A673 (cell line): Measurements from ENCODE around the gene ENHO. TPM values are rescaled to one million over a fixed set of nuclear protein-coding genes. Genes with fewer than 3 reads are reported as not detected.

ENCODE experiments used
- BruUV-seq: library from RNA; stranded (reverse); fragments of 400-500 nt; replicated peaks from 2 replicates; lab custom pipeline; 2021; lab: Mats Ljungman, UMichigan
- CTCF ChIA-PET: fragments of 300-600 bp; sonication (Branson Sonifier 250); formaldehyde crosslinking; loops from one replicate; lab custom pipeline; 2022; ENCODE audit warnings: antibody characterized with exemption; lab: Charles Lee
- POLR2A ChIA-PET: fragments of 300-600 bp; sonication (Branson Sonifier 250); formaldehyde crosslinking; loops from one replicate; lab custom pipeline; 2022; ENCODE audit warnings: antibody characterized with exemption; ENCODE audit not compliant: low non-redundant PET; lab: Charles Lee
- DNase-seq: peaks from one replicate; pipeline ENCODE4 v3.0.0-alpha.2; 2015; ENCODE audit warnings: low spot score
- H3K27ac ChIP-seq: fragments of 200-600 bp; sonication (generic); 2 replicates; pipeline ENCODE4 v1.5.1; 2016; ENCODE audit warnings: mixed run types, low read depth, mild to moderate bottlenecking, mixed read lengths, antibody characterized with exemption, low read length; ENCODE audit not compliant: poor library complexity, severe bottlenecking
- H3K27me3 ChIP-seq: fragments of 200-600 bp; sonication (generic); replicated peaks from 2 replicates; pipeline ENCODE4 v1.6.1; 2017; ENCODE audit warnings: mixed run types, low read depth, mild to moderate bottlenecking, mixed read lengths, antibody characterized with exemption, low read length; ENCODE audit not compliant: insufficient read depth, poor library complexity
- H3K36me3 ChIP-seq: fragments of 200-600 bp; sonication (generic); 2 replicates; pipeline ENCODE4 v1.6.1; 2016; ENCODE audit warnings: mixed run types, mild to moderate bottlenecking, mixed read lengths, antibody characterized with exemption, low read length; ENCODE audit not compliant: insufficient read depth, poor library complexity, severe bottlenecking
- H3K4me1 ChIP-seq: fragments of 200-600 bp; sonication (generic); 2 replicates; pipeline ENCODE4 v1.6.1; 2017; ENCODE audit warnings: mixed run types, mild to moderate bottlenecking, mixed read lengths, antibody characterized with exemption, low read length; ENCODE audit not compliant: insufficient read depth, poor library complexity, severe bottlenecking
- H3K4me3 ChIP-seq: fragments of 200-600 bp; sonication (generic); 2 replicates; pipeline ENCODE4 v1.5.1; 2016; ENCODE audit warnings: low read depth, mixed run types, mild to moderate bottlenecking, mixed read lengths, low read length; ENCODE audit not compliant: poor library complexity, severe bottlenecking
- H3K9me3 ChIP-seq: fragments of 200-600 bp; sonication (generic); 2 replicates; pipeline ENCODE4 v1.6.1; 2016; ENCODE audit warnings: mixed run types, low read depth, mild to moderate bottlenecking, mixed read lengths, antibody characterized with exemption, low read length; ENCODE audit not compliant: poor library complexity, severe bottlenecking
- CTCF ChIP-seq: fragments of 300-800, 200-600 bp; sonication (generic); conservative IDR thresholded peaks from 2 replicates; pipeline ENCODE4 v1.5.1; 2017; ENCODE audit warnings: low read depth, mild to moderate bottlenecking, antibody characterized with exemption, low read length, moderate library complexity, mixed read lengths
- EZH2 ChIP-seq: fragments of 200-600 bp; sonication (generic); IDR thresholded peaks from 2 replicates; pipeline ENCODE4 v1.6.1; 2017; ENCODE audit warnings: borderline replicate concordance, low read depth, mild to moderate bottlenecking, mixed read lengths, antibody characterized with exemption, low read length; ENCODE audit not compliant: poor library complexity, severe bottlenecking
- intact Hi-C: fragments of 100-400 bp; cut with micrococcal nuclease; formaldehyde crosslinking; loops from one replicate; pipeline ENCODE4 v1.10.0; 2022; ENCODE audit not compliant: unreplicated experiment
- total RNA-seq: library from RNA; stranded (reverse); gene quantifications from 2 replicates; pipeline ENCODE4 v1.2.3, GENCODE V29; 2021

ENHO gene
- total RNA-seq, 1 experiment from 2014 or later, result 1.2 TPM

GRCh38 chr9:34568133-34568532, 45.3 kb upstream of the ENHO start:
- BruUV-seq, result no TSS peak
- Histone ChIP-seq H3K27ac (no peak overlapping the region), H3K36me3 (no peaks in the 10 kb centered on the region), H3K4me1 (no peaks in the 10 kb centered on the region), H3K27me3 (no peaks in the 10 kb centered on the region), H3K4me3 (no peak overlapping the region), H3K9me3 (no peaks in the 10 kb centered on the region)
- DNase-seq, result no peak
- intact Hi-C loops, result no loop called here
- ChIA-PET CTCF (no interaction called here), POLR2A (no interaction called here)
- no peak for TF ChIP-seq EZH2
- TF ChIP-seq CTCF, result no peak

GRCh38 chr9:34566972-34567371, 44.2 kb upstream of the ENHO start:
- no peak for DNase-seq
- POLR2A ChIA-PET, result no interaction called here
- CTCF ChIA-PET, result no interaction called here
- Histone ChIP-seq H3K4me1 (no peaks in the 10 kb centered on the region), H3K27ac (no peak overlapping the region), H3K4me3 (no peak overlapping the region), H3K36me3 (no peaks in the 10 kb centered on the region), H3K27me3 (no peaks in the 10 kb centered on the region), H3K9me3 (no peaks in the 10 kb centered on the region)
- intact Hi-C loops, result no loop called here
- TF ChIP-seq EZH2 (no peak), CTCF (no peak)
- no TSS peak for BruUV-seq

- Histone ChIP-seq H3K27ac (no peak overlapping the region), H3K4me3 (no peak overlapping the region), H3K27me3 (no peaks in the 10 kb centered on the region), H3K4me1 (no peaks in the 10 kb centered on the region), H3K36me3 (no peaks in the 10 kb centered on the region), H3K9me3 (no peaks in the 10 kb centered on the region)
- intact Hi-C loops, result no loop called here
- ChIA-PET POLR2A (no interaction called here), CTCF (no interaction called here)
- BruUV-seq, result no TSS peak
- TF ChIP-seq CTCF (no peak), EZH2 (no peak)
- DNase-seq, result no peak
These were observed 43.5 kb upstream of the ENHO start for GRCh38 chr9:34566322-34566721.
